ELR (cell line): Measurements from ENCODE around the gene DCAF17.
"Not testable (repeated sequence)": the region's sequence is repeated elsewhere in the genome, so short reads cannot be mapped to it uniquely, and the experiment has no call there.

Source experiments
- DNase-seq: peaks from one replicate; pipeline ENCODE4 v3.0.0-alpha.2; 2015; ENCODE audit warnings: low read depth

Gene DCAF17

GRCh38 chr2:171411214-171411613 lies 22.8 kb upstream of the DCAF17 start:
- no peak for DNase-seq

- peak; percentile 58 for DNase-seq
Measured at GRCh38 chr2:171411791-171412483, 22.1 kb upstream of the DCAF17 start.

GRCh38 chr2:171412571-171413175 lies 21.4 kb upstream of the DCAF17 start:
- no peak for DNase-seq

- DNase-seq = not testable (repeated sequence)
Measured at GRCh38 chr2:171414645-171415044, 19.4 kb upstream of the DCAF17 start.

- peak; percentile 96 for DNase-seq
Measured at GRCh38 chr2:171416009-171416926, 17.8 kb upstream of the DCAF17 start.

- DNase-seq = no peak
Measured at GRCh38 chr2:171419333-171419732, 14.7 kb upstream of the DCAF17 start.

GRCh38 chr2:171420728-171421563 lies 13.1 kb upstream of the DCAF17 start:
- no peak for DNase-seq

GRCh38 chr2:171422710-171423495 lies 11.1 kb upstream of the DCAF17 start:
- DNase-seq = not testable (repeated sequence)

GRCh38 chr2:171430516-171431410 lies 3.3 kb upstream of the DCAF17 start:
- no peak for DNase-seq

GRCh38 chr2:171431677-171432167 lies 2.3 kb upstream of the DCAF17 start:
- DNase-seq = no peak

- DNase-seq = no peak
Measured at GRCh38 chr2:171432206-171432968, 1.6 kb upstream of the DCAF17 start.

GRCh38 chr2:171432969-171433762 lies 860 bp upstream of the DCAF17 start:
- peak; percentile 58 for DNase-seq

- no peak for DNase-seq
Measured at GRCh38 chr2:171433763-171434012, 338 bp upstream of the DCAF17 start, which contains the start of gene METTL8. TSS of gene METTL8 (minus strand) at chr2:171433990. CDS start at chr2:171392185, 41,805 bp downstream.

- peak; percentile 95 for DNase-seq
Measured at GRCh38 chr2:171436307-171436706, 2.3 kb downstream of the DCAF17 start.

- no peak for DNase-seq
Measured at GRCh38 chr2:171441470-171441869, 7.4 kb downstream of the DCAF17 start.

GRCh38 chr2:171447675-171448074 lies 13.6 kb downstream of the DCAF17 start:
- peak; percentile 10 for DNase-seq

- no peak for DNase-seq
Measured at GRCh38 chr2:171451074-171451473, 17.0 kb downstream of the DCAF17 start.

- no peak for DNase-seq
Measured at GRCh38 chr2:171452773-171453172, 18.7 kb downstream of the DCAF17 start.
